ENCODE measurements around the gene EFHD1.
"Not testable (repeated sequence)": the region's sequence is repeated elsewhere in the genome, so short reads cannot be mapped to it uniquely, and the experiment has no call there.

Gene EFHD1

DNA sequence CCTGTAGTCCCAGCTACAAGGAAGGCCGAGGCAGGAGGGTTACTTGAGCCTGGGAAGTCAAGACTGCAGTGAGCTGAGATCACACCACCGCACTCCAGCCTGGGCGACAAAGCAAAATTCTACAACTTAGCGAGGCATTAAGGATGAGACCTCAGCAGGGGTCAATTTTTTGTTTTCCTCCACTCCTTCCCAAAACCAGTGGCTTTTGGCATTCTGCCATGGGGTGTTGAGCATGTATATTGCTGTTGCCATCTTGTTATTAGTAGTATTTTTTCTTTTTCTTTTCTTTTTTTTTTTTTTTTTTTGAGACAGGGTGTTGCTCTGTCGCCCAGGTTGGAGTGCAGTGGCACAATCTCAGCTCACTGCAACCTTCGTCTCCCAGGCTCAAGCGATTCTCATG lies 54.8 kb downstream of the EFHD1 start:
- TF ChIP-seq, protein P1, sequence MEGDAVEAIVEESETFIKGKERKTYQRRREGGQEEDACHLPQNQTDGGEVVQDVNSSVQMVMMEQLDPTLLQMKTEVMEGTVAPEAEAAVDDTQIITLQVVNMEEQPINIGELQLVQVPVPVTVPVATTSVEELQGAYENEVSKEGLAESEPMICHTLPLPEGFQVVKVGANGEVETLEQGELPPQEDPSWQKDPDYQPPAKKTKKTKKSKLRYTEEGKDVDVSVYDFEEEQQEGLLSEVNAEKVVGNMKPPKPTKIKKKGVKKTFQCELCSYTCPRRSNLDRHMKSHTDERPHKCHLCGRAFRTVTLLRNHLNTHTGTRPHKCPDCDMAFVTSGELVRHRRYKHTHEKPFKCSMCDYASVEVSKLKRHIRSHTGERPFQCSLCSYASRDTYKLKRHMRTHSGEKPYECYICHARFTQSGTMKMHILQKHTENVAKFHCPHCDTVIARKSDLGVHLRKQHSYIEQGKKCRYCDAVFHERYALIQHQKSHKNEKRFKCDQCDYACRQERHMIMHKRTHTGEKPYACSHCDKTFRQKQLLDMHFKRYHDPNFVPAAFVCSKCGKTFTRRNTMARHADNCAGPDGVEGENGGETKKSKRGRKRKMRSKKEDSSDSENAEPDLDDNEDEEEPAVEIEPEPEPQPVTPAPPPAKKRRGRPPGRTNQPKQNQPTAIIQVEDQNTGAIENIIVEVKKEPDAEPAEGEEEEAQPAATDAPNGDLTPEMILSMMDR (IDR thresholded peaks at IDR 0.05; ENCODE audit: low read depth, low read length) = no peak
- no peak for DNase-seq (ENCODE audit: low read depth in 2 of 2)
- no peak overlapping the region for H3K4me3 ChIP-seq (replicated peaks in 1 of 2; ENCODE audit: low read depth in 2 of 2, low read length in 2 of 2)

DNA sequence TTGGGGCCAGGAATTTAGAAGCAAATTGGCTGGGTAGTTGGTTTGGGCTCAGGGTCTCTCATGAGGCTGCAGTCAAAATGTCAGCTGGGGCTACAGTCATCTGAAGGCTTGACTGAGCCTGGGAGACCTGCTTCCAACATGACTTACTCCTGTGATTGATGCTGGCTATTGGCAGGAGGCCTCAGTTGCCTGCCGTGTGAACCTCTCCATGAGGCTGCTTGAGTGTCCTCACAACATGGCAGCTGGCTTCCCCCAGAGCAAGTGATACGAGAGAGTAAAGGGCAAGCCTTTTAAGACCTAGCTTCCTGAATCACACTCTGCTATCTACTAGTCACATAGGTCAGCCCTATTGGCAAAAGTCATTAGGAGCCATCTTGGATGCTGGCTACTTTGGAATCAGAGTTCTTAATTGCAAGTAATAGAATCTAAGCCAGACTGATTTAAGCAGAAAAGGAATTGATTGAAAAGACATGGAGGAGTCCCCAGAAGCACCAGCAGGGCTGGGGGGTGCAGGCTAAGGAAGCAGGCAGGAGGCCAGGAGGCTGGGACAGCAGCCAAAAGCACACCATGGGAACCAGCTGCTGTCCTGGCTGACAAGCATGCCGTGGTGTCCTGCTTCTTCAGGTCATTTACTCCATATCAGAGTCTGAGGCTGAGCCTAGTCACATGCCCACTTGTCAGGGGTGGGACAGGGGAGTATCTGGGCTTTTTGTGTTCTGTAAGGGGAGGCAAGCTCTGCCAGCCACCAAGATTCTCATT lies 55.9 kb downstream of the EFHD1 start:
- peak; percentile 43 to 68 for DNase-seq (ENCODE audit: low read depth in 2 of 2)
- TF ChIP-seq, protein P1 (IDR thresholded peaks at IDR 0.05; ENCODE audit: low read depth, low read length) = no peak
- H3K4me3 ChIP-seq (replicated peaks in 1 of 2; ENCODE audit: low read depth in 2 of 2, low read length in 2 of 2) = no peak overlapping the region

DNA sequence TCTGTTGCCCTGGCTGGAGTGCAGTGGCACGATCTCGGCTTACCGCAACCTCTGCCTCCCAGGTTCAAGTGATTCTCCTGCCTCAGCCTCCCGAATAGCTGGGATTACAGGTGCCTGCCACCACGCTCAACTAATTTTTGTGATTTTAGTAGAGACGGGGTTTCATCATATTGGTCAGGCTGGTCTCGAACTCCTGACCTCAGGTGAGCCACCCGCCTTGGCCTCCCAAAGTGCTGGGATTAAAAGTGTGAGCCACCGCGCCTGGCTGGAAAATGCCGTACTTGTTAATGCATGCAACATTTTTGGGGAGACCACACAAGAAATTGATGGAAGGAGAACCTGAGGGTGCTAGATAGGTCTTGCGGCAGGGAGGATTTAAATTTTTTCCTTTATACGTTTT lies 57.7 kb downstream of the EFHD1 start:
- not testable (repeated sequence) for DNase-seq (ENCODE audit: low read depth in 2 of 2); H3K4me3 ChIP-seq (replicated peaks in 1 of 2; ENCODE audit: low read depth in 2 of 2, low read length in 2 of 2)

DNA sequence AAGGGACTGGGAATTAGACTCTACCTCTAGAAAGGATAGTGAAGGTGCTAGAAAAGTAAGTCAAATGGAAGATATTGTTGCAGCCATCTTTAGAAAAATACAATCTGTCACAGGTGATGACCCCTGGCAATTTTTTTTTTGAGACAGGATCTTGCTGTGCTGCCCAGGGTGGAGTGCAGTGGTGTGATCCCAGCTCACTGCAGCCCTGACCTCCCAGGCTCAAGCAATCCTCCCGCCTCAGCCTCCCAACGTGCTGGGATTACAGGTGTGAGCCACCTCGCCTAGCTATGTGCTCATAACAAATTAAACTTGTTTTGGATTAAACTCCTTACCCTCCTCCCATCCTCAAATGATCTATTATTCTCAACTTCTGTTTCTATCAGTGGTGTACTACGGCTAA lies 59.9 kb downstream of the EFHD1 start:
- DNase-seq (ENCODE audit: low read depth in 2 of 2) = no peak
- no peak overlapping the region for H3K4me3 ChIP-seq (replicated peaks in 1 of 2; ENCODE audit: low read depth in 2 of 2, low read length in 2 of 2)
- TF ChIP-seq, protein P1 (IDR thresholded peaks at IDR 0.05; ENCODE audit: low read depth, low read length) = no peak

DNA sequence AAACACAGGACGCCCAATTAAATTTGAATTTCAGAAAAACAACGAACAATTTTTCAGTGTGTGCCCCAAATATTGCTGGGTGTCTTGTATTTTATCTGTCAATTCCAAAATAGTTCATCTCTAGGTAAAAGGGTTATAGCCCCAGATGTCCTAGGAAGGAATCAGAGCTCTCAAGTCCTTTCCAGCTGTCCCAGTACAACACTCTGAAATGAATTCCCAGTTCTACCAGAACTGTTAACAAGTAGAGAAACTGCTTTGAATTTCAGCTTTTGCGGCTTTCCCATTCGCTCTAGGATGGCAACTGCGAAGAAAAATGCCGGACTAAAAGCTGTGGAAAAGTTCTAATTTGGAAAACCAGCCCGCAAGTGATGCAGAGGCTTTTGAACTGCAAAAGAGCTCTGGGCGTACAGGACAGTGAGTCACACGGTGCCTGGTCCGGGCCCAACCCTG lies 63.2 kb downstream of the EFHD1 start:
- TF ChIP-seq, protein P1 (IDR thresholded peaks at IDR 0.05; ENCODE audit: low read depth, low read length) = no peak
- no peak for DNase-seq (ENCODE audit: low read depth in 2 of 2)
- peak overlapping the region; percentile 80 to 91 for H3K4me3 ChIP-seq (replicated peaks in 1 of 2; ENCODE audit: low read depth in 2 of 2, low read length in 2 of 2)

DNA sequence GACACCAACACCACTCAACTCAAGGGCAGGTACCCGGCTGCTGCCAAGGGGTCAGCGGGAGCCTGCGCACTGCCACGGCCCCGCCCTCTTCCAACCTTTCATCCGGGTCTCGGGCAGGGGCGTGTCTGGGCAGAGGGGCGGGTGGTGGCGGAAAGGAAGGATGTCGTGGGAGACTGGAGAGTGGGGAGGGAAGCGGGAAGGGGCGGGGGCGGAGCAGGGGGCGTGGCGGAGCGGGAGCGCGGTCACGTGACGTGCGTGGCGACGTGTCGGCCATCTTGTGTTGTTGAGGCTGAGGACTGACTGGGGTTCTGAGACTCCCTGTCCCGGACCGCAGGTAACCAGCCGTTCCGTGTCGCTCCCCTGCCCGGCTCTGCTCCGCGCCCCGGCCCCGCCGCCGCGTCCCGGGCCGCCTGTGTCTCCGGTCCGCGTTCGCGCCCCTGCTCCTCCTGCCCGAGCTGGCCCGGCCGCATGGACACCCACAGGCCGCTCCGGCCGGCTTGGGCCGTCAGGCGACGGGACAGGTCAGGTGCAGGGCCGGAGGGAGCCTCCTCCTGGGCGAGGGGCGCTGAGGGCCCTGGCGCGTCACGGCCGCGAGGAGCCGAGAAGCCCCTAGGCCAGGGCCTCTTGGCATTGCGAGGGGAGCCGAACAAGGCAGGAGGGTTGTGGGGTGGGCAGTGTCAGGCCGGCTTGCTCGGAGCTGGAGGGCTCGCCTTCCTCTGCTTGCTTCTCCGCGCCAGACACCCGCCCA lies 63.8 kb downstream of the EFHD1 start, which contains the start of gene GIGYF2:
GIGYF2 (plus strand) TSS at position 273 of the 748 bp plus-strand sequence. CDS start 37,867 bp downstream, outside the sequence.
- TF ChIP-seq, protein P1 (IDR thresholded peaks at IDR 0.05; ENCODE audit: low read depth, low read length) = no peak
- H3K4me3 ChIP-seq (replicated peaks in 1 of 2; ENCODE audit: low read depth in 2 of 2, low read length in 2 of 2) = peak within 1 kb of the TSS; percentile 80 to 91
- peak; percentile 96 to 97 for DNase-seq (ENCODE audit: low read depth in 2 of 2)

DNA sequence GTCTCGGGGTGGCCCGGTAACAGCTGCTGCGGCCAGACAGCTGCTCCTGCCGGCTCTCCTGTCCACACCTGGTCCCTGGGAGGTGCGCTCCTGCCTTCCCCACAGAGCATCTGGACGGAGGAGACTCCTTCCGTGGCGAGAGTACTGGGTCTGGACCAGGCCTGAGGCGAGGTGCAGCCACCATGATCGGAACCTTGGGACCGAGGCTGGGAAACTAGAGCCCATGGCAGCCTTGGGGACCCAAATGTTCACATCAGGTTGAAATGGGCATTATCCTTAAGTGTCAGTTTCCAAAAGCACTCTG lies 64.4 kb downstream of the EFHD1 start:
- H3K4me3 ChIP-seq (replicated peaks in 1 of 2; ENCODE audit: low read depth in 2 of 2, low read length in 2 of 2) = peak overlapping the region; percentile 80 to 91
- TF ChIP-seq, protein P1 (IDR thresholded peaks at IDR 0.05; ENCODE audit: low read depth, low read length) = no peak
- no peak for DNase-seq (ENCODE audit: low read depth in 2 of 2)
